H9 (cell line): ENCODE results near the gene GAREM2. TPM values are rescaled to one million over a fixed set of nuclear protein-coding genes. Genes with fewer than 3 reads are reported as not detected.

Experiments used
- DNase-seq: peaks from one replicate; pipeline ENCODE4 v3.0.0-alpha.2; 2017
- H2AFZ ChIP-seq: one replicate; pipeline ENCODE4 v1.6.1; 2013; ENCODE audit warnings: mild to moderate bottlenecking, low read length, control low read depth, moderate library complexity
- H2AK5ac ChIP-seq: 2 replicates; pipeline ENCODE4 v1.6.1; 2013; ENCODE audit warnings: low read length, control low read depth, mixed read lengths; ENCODE audit not compliant: insufficient read length
- H2BK120ac ChIP-seq: one replicate; pipeline ENCODE4 v1.6.1; 2013; ENCODE audit warnings: low read depth, mild to moderate bottlenecking, low read length, control low read depth, inconsistent platforms; ENCODE audit not compliant: poor library complexity, severe bottlenecking
- H2BK12ac ChIP-seq: 2 replicates; pipeline ENCODE4 v1.6.1; 2013; ENCODE audit warnings: low read length, control low read depth, mixed read lengths, low read depth; ENCODE audit not compliant: insufficient read length
- H2BK15ac ChIP-seq: 2 replicates; pipeline ENCODE4 v1.6.1; 2013; ENCODE audit warnings: low read depth, low read length, control low read depth
- H2BK20ac ChIP-seq: one replicate; pipeline ENCODE4 v1.6.1; 2013; ENCODE audit warnings: low read depth, mild to moderate bottlenecking, low read length, control low read depth, inconsistent platforms; ENCODE audit not compliant: poor library complexity, severe bottlenecking
- H2BK5ac ChIP-seq: 2 replicates; pipeline ENCODE4 v1.6.1; 2013; ENCODE audit warnings: low read length, control low read depth, mixed read lengths; ENCODE audit not compliant: insufficient read length
- H3K14ac ChIP-seq: 2 replicates; pipeline ENCODE4 v1.6.1; 2013; ENCODE audit warnings: low read length, control low read depth; ENCODE audit not compliant: insufficient read depth
- H3K18ac ChIP-seq: 2 replicates; pipeline ENCODE4 v1.6.1; 2013; ENCODE audit warnings: low read depth, mild to moderate bottlenecking, mixed read lengths, low read length, control low read depth; ENCODE audit not compliant: insufficient read length
- H3K23ac ChIP-seq: 2 replicates; pipeline ENCODE4 v1.6.1; 2013; ENCODE audit warnings: low read length, control low read depth, mixed read lengths, low read depth; ENCODE audit not compliant: insufficient read length
- H3K23me2 ChIP-seq: 2 replicates; pipeline ENCODE4 v1.6.1; 2013; ENCODE audit warnings: low read depth, mild to moderate bottlenecking, mixed read lengths, low read length, control low read depth; ENCODE audit not compliant: insufficient read length, poor library complexity, severe bottlenecking
- H3K27ac ChIP-seq: 2 replicates; pipeline ENCODE4 v1.5.1; 2013; ENCODE audit warnings: low read length, control low read depth, mixed read lengths, low read depth; ENCODE audit not compliant: insufficient read length
- H3K27me3 ChIP-seq: 2 replicates; pipeline ENCODE4 v1.6.1; 2013; ENCODE audit warnings: low read length, control low read depth, inconsistent platforms; ENCODE audit not compliant: insufficient read depth
- H3K4ac ChIP-seq: 2 replicates; pipeline ENCODE4 v1.6.1; 2013; ENCODE audit warnings: low read depth, mild to moderate bottlenecking, control low read depth, inconsistent platforms, low read length, moderate library complexity
- H3K4me1 ChIP-seq: 2 replicates; pipeline ENCODE4 v1.6.1; 2013; ENCODE audit warnings: low read length, control low read depth, inconsistent platforms; ENCODE audit not compliant: insufficient read depth
- H3K4me2 ChIP-seq: 2 replicates; pipeline ENCODE4 v1.6.1; 2013; ENCODE audit warnings: low read length, control low read depth, mixed read lengths; ENCODE audit not compliant: insufficient read length, insufficient read depth
- H3K56ac ChIP-seq: 2 replicates; pipeline ENCODE4 v1.6.1; 2013; ENCODE audit warnings: low read depth, mild to moderate bottlenecking, mixed read lengths, low read length, control low read depth; ENCODE audit not compliant: insufficient read length
- H3K79me1 ChIP-seq: 2 replicates; pipeline ENCODE4 v1.6.1; 2013; ENCODE audit warnings: low read depth, mild to moderate bottlenecking, moderate library complexity, low read length, control low read depth, inconsistent platforms; ENCODE audit not compliant: insufficient read depth, poor library complexity, severe bottlenecking
- H3K79me2 ChIP-seq: 2 replicates; pipeline ENCODE4 v1.6.1; 2013; ENCODE audit warnings: low read length, control low read depth, inconsistent platforms; ENCODE audit not compliant: insufficient read depth
- H3K9ac ChIP-seq: 2 replicates; pipeline ENCODE4 v1.6.1; 2013; ENCODE audit warnings: low read length, control low read depth, mixed read lengths; ENCODE audit not compliant: insufficient read length; ENCODE audit errors: extremely low read depth
- H3K9me3 ChIP-seq: one replicate; pipeline ENCODE4 v1.6.1; 2013; ENCODE audit warnings: low read depth, low read length, inconsistent platforms; ENCODE audit not compliant: control insufficient read depth
- H3T11ph ChIP-seq: one replicate; pipeline ENCODE4 v1.6.1; 2013; ENCODE audit warnings: mild to moderate bottlenecking, low read length, control low read depth, inconsistent platforms
- H4K20me1 ChIP-seq: one replicate; pipeline ENCODE4 v1.6.1; 2013; ENCODE audit not compliant: control insufficient read depth, insufficient read length, insufficient read depth
- H4K5ac ChIP-seq: 2 replicates; pipeline ENCODE4 v1.6.1; 2013; ENCODE audit warnings: low read depth, mild to moderate bottlenecking, mixed read lengths, low read length, control low read depth; ENCODE audit not compliant: insufficient read length
- H4K8ac ChIP-seq: replicated peaks from 2 replicates; pipeline ENCODE4 v1.6.1; 2013; ENCODE audit warnings: low read length, control low read depth, mixed read lengths, low read depth; ENCODE audit not compliant: insufficient read length
- H4K91ac ChIP-seq: 2 replicates; pipeline ENCODE4 v1.6.1; 2013; ENCODE audit warnings: low read depth, mild to moderate bottlenecking, moderate library complexity, mixed read lengths, low read length, control low read depth; ENCODE audit not compliant: insufficient read length
- H3K27ac Mint-ChIP-seq, 3 experiments: 2 replicates in 2 of 3; 3 replicates in 1 of 3; pipeline ENCODE4 v1.8.0; 2020 to 2021; ENCODE audit warnings: mixed read lengths in 3 of 3, mild to moderate bottlenecking in 1 of 3, moderate library complexity in 1 of 3
- H3K27me3 Mint-ChIP-seq: 2 replicates; pipeline ENCODE4 v1.8.0; 2021; ENCODE audit warnings: low read depth, mild to moderate bottlenecking, moderate library complexity, mixed read lengths
- H3K36me3 Mint-ChIP-seq, 3 experiments: 2 replicates in 2 of 3; 3 replicates in 1 of 3; pipeline ENCODE4 v1.8.0; 2020 to 2021; ENCODE audit warnings: low read depth in 3 of 3, mixed read lengths in 3 of 3; ENCODE audit not compliant: insufficient read depth in 1 of 3
- H3K4me1 Mint-ChIP-seq, 2 experiments: 2 replicates each; pipeline ENCODE4 v1.8.0; 2020; ENCODE audit warnings: mixed read lengths in 2 of 2
- H3K4me3 Mint-ChIP-seq, 2 experiments: 2 replicates in 1 of 2; 3 replicates in 1 of 2; pipeline ENCODE4 v1.8.0; 2020 to 2021; ENCODE audit warnings: mild to moderate bottlenecking in 2 of 2, mixed read lengths in 2 of 2, moderate library complexity in 1 of 2
- H3K9me3 Mint-ChIP-seq, 2 experiments: 2 replicates in 1 of 2; 3 replicates in 1 of 2; pipeline ENCODE4 v1.8.0; 2020; ENCODE audit warnings: mild to moderate bottlenecking in 2 of 2, mixed read lengths in 2 of 2, moderate library complexity in 1 of 2
- WGBS: extraction: QIAGEN DNeasy Blood & Tissue Kit; methylation state at CpG from one replicate; pipeline ENCODE4 v1.1.7; 2013; ENCODE audit warnings: missing lambda C conversion rate, low lambda C conversion rate, mixed read lengths; ENCODE audit not compliant: insufficient read length; ENCODE audit errors: extremely low coverage; 5-methylcytosine and 5-hydroxymethylcytosine counted together
- total RNA-seq: library from RNA; stranded (reverse); gene quantifications from 2 replicates; pipeline ENCODE4 v1.2.1, GENCODE V29; 2021
- TF ChIP-seq, protein P1 (sequence below): fragments of 200-600 bp; sonication (generic); conservative IDR thresholded peaks from 3 replicates; pipeline ENCODE4 v1.8.0; 2021; ENCODE audit warnings: antibody characterized with exemption, mild to moderate bottlenecking

GAREM2 gene
- total RNA-seq, 1 experiment from 2014 or later = 14.4 TPM

DNA sequence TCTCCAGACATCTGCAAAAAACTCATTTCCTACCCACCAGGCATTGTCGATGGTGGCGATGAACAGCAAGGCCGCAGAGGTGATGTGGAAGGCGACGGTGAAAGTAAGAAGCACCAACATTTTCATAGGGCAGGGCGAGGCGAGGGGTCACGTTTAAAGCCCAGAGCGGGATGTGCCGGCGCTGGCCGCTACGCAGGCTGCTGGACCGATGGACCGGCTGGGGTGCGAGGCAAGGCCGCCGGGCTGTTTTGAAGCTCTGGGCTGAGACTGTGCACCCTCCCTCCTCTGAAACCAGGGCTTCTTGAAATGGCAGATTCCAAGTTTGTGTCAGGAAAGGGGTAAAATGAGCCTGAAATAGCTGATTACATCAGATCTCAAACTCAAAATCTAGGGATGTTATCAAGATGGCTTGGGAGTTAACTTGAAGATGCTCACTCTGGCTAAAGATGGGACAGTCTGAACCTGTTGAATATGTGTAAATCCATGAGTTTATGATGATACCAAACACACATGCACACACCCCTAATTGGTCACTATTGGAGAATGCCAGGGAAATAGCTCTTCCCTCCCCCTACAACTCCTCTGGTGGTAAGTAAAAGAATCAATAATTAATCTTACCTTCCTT, 31.6 kb upstream of the GAREM2 start:
- Histone ChIP-seq H3K9ac (no peak overlapping the region), H3K4me1 (no peaks in the 10 kb centered on the region; the same call in 1 of the 2 replicates), H4K8ac (no peak overlapping the region), H3K23me2 (no peaks in the 10 kb centered on the region), H2BK15ac (no peak overlapping the region), H3K18ac (no peak overlapping the region), H2AFZ (no peak overlapping the region), H3K4me2 (no peak overlapping the region), H3K56ac (no peak overlapping the region), H3K27me3 (no peaks in the 10 kb centered on the region), H3T11ph (no peak overlapping the region), H4K5ac (no peak overlapping the region), H3K4ac (no peak overlapping the region), H2BK12ac (no peak overlapping the region), H2AK5ac (no peak overlapping the region), H3K23ac (no peak overlapping the region), H4K91ac (no peak overlapping the region), H3K79me1 (no peaks in the 10 kb centered on the region), H3K27ac (no peak overlapping the region), H4K20me1 (no peaks in the 10 kb centered on the region), H2BK5ac (no peak overlapping the region), H2BK20ac (no peak overlapping the region), H3K79me2 (no peaks in the 10 kb centered on the region), H3K9me3 (no peaks in the 10 kb centered on the region), H3K14ac (no peak overlapping the region), H2BK120ac (no peak overlapping the region)
- peak overlapping the region in 1 of 3 experiments; percentile 22; a peak in 1 of 7 replicates for H3K27ac Mint-ChIP-seq
- H3K27me3 Mint-ChIP-seq = peaks cover 1% of the 10 kb centered on the region; the same call in 1 of the 2 replicates
- TF ChIP-seq, protein P1, sequence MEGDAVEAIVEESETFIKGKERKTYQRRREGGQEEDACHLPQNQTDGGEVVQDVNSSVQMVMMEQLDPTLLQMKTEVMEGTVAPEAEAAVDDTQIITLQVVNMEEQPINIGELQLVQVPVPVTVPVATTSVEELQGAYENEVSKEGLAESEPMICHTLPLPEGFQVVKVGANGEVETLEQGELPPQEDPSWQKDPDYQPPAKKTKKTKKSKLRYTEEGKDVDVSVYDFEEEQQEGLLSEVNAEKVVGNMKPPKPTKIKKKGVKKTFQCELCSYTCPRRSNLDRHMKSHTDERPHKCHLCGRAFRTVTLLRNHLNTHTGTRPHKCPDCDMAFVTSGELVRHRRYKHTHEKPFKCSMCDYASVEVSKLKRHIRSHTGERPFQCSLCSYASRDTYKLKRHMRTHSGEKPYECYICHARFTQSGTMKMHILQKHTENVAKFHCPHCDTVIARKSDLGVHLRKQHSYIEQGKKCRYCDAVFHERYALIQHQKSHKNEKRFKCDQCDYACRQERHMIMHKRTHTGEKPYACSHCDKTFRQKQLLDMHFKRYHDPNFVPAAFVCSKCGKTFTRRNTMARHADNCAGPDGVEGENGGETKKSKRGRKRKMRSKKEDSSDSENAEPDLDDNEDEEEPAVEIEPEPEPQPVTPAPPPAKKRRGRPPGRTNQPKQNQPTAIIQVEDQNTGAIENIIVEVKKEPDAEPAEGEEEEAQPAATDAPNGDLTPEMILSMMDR = no peak
- no CpG with 5 or more reads among the region's 18 CpGs for WGBS
- H3K4me3 Mint-ChIP-seq = no peak overlapping the region
- no peak for DNase-seq
- H3K9me3 Mint-ChIP-seq = no peaks in the 10 kb centered on the region
- peaks cover 0 to 9% (median 4%) of the 10 kb centered on the region in 3 experiments; a peak in 3 of 7 replicates for H3K36me3 Mint-ChIP-seq
- peaks cover 6% of the 10 kb centered on the region in 2 experiments for H3K4me1 Mint-ChIP-seq
